ENCODE measurements around the gene SDHAF1.

Gene SDHAF1

GRCh38 chr19:35987571-35987896 is 7.5 kb upstream of the SDHAF1 start:
- no peak for DNase-seq

- no peak for DNase-seq
Observed at GRCh38 chr19:35988824-35989223, 6.2 kb upstream of the SDHAF1 start.

GRCh38 chr19:35990156-35990555 is 4.8 kb upstream of the SDHAF1 start:
- no peak for DNase-seq

- no peak for DNase-seq
Observed at GRCh38 chr19:35990771-35991730, 3.9 kb upstream of the SDHAF1 start.

GRCh38 chr19:35991731-35992450 is 3.1 kb upstream of the SDHAF1 start:
- DNase-seq = no peak

GRCh38 chr19:35992907-35993765 is 1.9 kb upstream of the SDHAF1 start:
- DNase-seq = no peak

GRCh38 chr19:35993923-35994598 is 927 bp upstream of the SDHAF1 start:
- no peak for DNase-seq

GRCh38 chr19:35996777-35997176 is 1.8 kb downstream of the SDHAF1 start:
- no peak for DNase-seq

GRCh38 chr19:36001605-36002004 is 6.6 kb downstream of the SDHAF1 start:
- DNase-seq = no peak

- no peak for DNase-seq
Observed at GRCh38 chr19:36003284-36003683, 8.3 kb downstream of the SDHAF1 start.

- DNase-seq = no peak
Observed at GRCh38 chr19:36006955-36007354, 12.0 kb downstream of the SDHAF1 start.

- no peak for DNase-seq
Observed at GRCh38 chr19:36008336-36008978, 13.5 kb downstream of the SDHAF1 start, which contains the start of gene SYNE4. TSS of gene SYNE4 (minus strand) at chr19:36008813. CDS start at chr19:36008681, 132 bp downstream.

GRCh38 chr19:36009220-36009619 is 14.2 kb downstream of the SDHAF1 start:
- no peak for DNase-seq

- no peak for DNase-seq
Observed at GRCh38 chr19:36009633-36010379, 14.8 kb downstream of the SDHAF1 start.

- no peak for DNase-seq
Observed at GRCh38 chr19:36010402-36010801, 15.4 kb downstream of the SDHAF1 start.

GRCh38 chr19:36013280-36014011 is 18.5 kb downstream of the SDHAF1 start:
- DNase-seq = no peak

GRCh38 chr19:36014012-36014924 is 19.3 kb downstream of the SDHAF1 start, which contains the start of gene ALKBH6:
TSS of gene ALKBH6 (minus strand) at chr19:36014213. CDS start at chr19:36013397, 816 bp downstream.
- DNase-seq = peak; percentile 98 to 99

GRCh38 chr19:36019061-36019670 is 24.2 kb downstream of the SDHAF1 start:
- DNase-seq = no peak

- no peak for DNase-seq
Observed at GRCh38 chr19:36023432-36023831, 28.4 kb downstream of the SDHAF1 start.
